ENCODE results near the gene OR51A2. TPM values are rescaled to one million over a fixed set of nuclear protein-coding genes. Genes with fewer than 3 reads are reported as not detected.

The OR51A2 gene
- total and polyA plus RNA-seq, 2 of the 13 experiments (the other 11 are each of a cell fraction or from before 2014, with no cell fraction given) = not detected

GRCh38 chr11:4982678-4983077 is 27.2 kb upstream of the OR51A2 start:
- in situ Hi-C loops (cut with HindIII; ENCODE audit: extremely low pct_ligation_motif_present, low pct_unique_long_range_greater_than_20kb) (no loop called here), intact Hi-C loops (cut with micrococcal nuclease; ENCODE audit: unreplicated experiment) (no loop called here)
- TF ChIP-seq ELF3 (CRISPR knock-in tag; IDR thresholded peaks at IDR 0.05) (no peak), SMARCE1 (IDR thresholded peaks at IDR 0.05; ENCODE audit: borderline replicate concordance) (no peak), ELF1 (CRISPR knock-in tag; IDR thresholded peaks at IDR 0.05) (no peak)
- Histone ChIP-seq H3K79me2 (ENCODE audit: insufficient read depth, low read length) (no peaks in the 10 kb centered on the region), H4K20me1 (ENCODE audit: insufficient read depth, low read length) (no peaks in the 10 kb centered on the region), H2AFZ (ENCODE audit: low read length) (no peak overlapping the region), H3K4me2 (ENCODE audit: low read depth, low read length) (no peak overlapping the region), H3K9me3 (ENCODE audit: low read length) (no peaks in the 10 kb centered on the region), H3K27ac (ENCODE audit: extremely low read length, insufficient read depth, low read length) (no peak overlapping the region), H3K27me3 (ENCODE audit: control insufficient read depth in 1 of 2, insufficient read depth in 2 of 2, low read length in 2 of 2) (no peaks in the 10 kb centered on the region), H3K36me3 (replicated peaks in 1 of 2; ENCODE audit: control insufficient read depth in 1 of 2, insufficient read depth in 2 of 2, low read length in 2 of 2) (no peaks in the 10 kb centered on the region), H3K9ac (ENCODE audit: insufficient read depth, low read depth, low read length) (no peak overlapping the region), H3K4me1 (ENCODE audit: insufficient read depth, low read length) (no peaks in the 10 kb centered on the region), H3K4me3 (replicated peaks in 1 of 3; ENCODE audit: insufficient read depth in 1 of 3, low read depth in 2 of 3, low read length in 3 of 3) (no peak overlapping the region)
- ATAC-seq (no peak), FAIRE-seq (no peak), DNase-seq (ENCODE audit: low spot score) (no peak)
- no TSS peak for BruUV-seq (replicated peaks)
- CTCF ChIA-PET (ENCODE audit: low intra/inter-chr PET ratio, low total read pairs) = no interaction called here
- POLR2A ChIA-PET = no interaction called here
- 33% methylated on average over 3 of the region's 3 CpGs for WGBS (ENCODE audit: low lambda C conversion rate)

- Histone ChIP-seq H3K79me2 (ENCODE audit: insufficient read depth, low read length) (no peaks in the 10 kb centered on the region), H3K9ac (ENCODE audit: insufficient read depth, low read depth, low read length) (no peak overlapping the region), H3K4me3 (replicated peaks in 1 of 3; ENCODE audit: insufficient read depth in 1 of 3, low read depth in 2 of 3, low read length in 3 of 3) (no peak overlapping the region), H3K27me3 (ENCODE audit: control insufficient read depth in 1 of 2, insufficient read depth in 2 of 2, low read length in 2 of 2) (no peaks in the 10 kb centered on the region), H2AFZ (ENCODE audit: low read length) (no peak overlapping the region), H3K27ac (ENCODE audit: extremely low read length, insufficient read depth, low read length) (no peak overlapping the region), H3K36me3 (replicated peaks in 1 of 2; ENCODE audit: control insufficient read depth in 1 of 2, insufficient read depth in 2 of 2, low read length in 2 of 2) (no peaks in the 10 kb centered on the region), H3K4me2 (ENCODE audit: low read depth, low read length) (no peak overlapping the region), H3K9me3 (ENCODE audit: low read length) (no peaks in the 10 kb centered on the region), H4K20me1 (ENCODE audit: insufficient read depth, low read length) (no peaks in the 10 kb centered on the region), H3K4me1 (ENCODE audit: insufficient read depth, low read length) (no peaks in the 10 kb centered on the region)
- FAIRE-seq (no peak), ATAC-seq (no peak), DNase-seq (ENCODE audit: low spot score) (no peak)
- TF ChIP-seq ZNF20 (CRISPR knock-in tag; IDR thresholded peaks at IDR 0.05) = no peak
- no peak for TF ChIP-seq MAFK (conservative IDR thresholded peaks at IDR 0.05 in 1 of 2, IDR thresholded peaks at IDR 0.05 in 1 of 2; ENCODE audit: low read length in 2 of 2)
- no peak for TF ChIP-seq ZNF577 (CRISPR knock-in tag; IDR thresholded peaks at IDR 0.05; ENCODE audit: borderline replicate concordance, low read depth)
- TF ChIP-seq FOXM1 (CRISPR knock-in tag; IDR thresholded peaks at IDR 0.05) = no peak
- no peak for TF ChIP-seq ZBTB43 (CRISPR knock-in tag; conservative IDR thresholded peaks at IDR 0.05)
- TF ChIP-seq SNRNP70 (IDR thresholded peaks at IDR 0.05; ENCODE audit: low read depth, low read length) = no peak
- WGBS (ENCODE audit: low lambda C conversion rate) = 4% methylated on average over 3 of the region's 3 CpGs
- intact Hi-C loops (cut with micrococcal nuclease; ENCODE audit: unreplicated experiment) (no loop called here), in situ Hi-C loops (cut with HindIII; ENCODE audit: extremely low pct_ligation_motif_present, low pct_unique_long_range_greater_than_20kb) (no loop called here)
- BruUV-seq (replicated peaks) = no TSS peak
- ChIA-PET POLR2A (no interaction called here), CTCF (ENCODE audit: low intra/inter-chr PET ratio, low total read pairs) (no interaction called here)
Observed at GRCh38 chr11:4979036-4979435, 23.5 kb upstream of the OR51A2 start.

Data from HepG2 (cell line).